ENCODE measurements around the gene APOA1.

The APOA1 gene

GRCh38 chr11:116823031-116823843, 14.2 kb downstream of the APOA1 start, which contains the start of gene APOA4:
Gene APOA4, minus strand, starts transcription at chr11:116823304. Its CDS starts 113 bp downstream, at chr11:116823191.
- no peak within 1 kb of the TSS for H3K4me3 ChIP-seq (ENCODE audit: low read depth, low read length)
- DNase-seq (ENCODE audit: low read depth) = no peak
- in situ Hi-C loops (cut with HindIII; ENCODE audit: low sequenced_read_pairs) = no loop called here
- no peak for TF ChIP-seq CTCF (IDR thresholded peaks at IDR 0.05; ENCODE audit: low read depth, low read length, missing control alignments)

- in situ Hi-C loops (cut with HindIII; ENCODE audit: low sequenced_read_pairs) = no loop called here
These were observed 14.8 kb downstream of the APOA1 start for GRCh38 chr11:116822575-116822974.

GRCh38 chr11:116821050-116821918, 16.1 kb downstream of the APOA1 start:
- no peak for DNase-seq (ENCODE audit: low read depth)
- in situ Hi-C loops (cut with HindIII; ENCODE audit: low sequenced_read_pairs) = no loop called here
- no peak overlapping the region for H3K4me3 ChIP-seq (ENCODE audit: low read depth, low read length)
- TF ChIP-seq CTCF (IDR thresholded peaks at IDR 0.05; ENCODE audit: low read depth, low read length, missing control alignments) = no peak

More at GRCh38 chr11:116822575-116822974, 14.8 kb downstream of the APOA1 start:
- no peak overlapping the region for H3K4me3 ChIP-seq (ENCODE audit: low read depth, low read length)
- no peak for DNase-seq (ENCODE audit: low read depth)
- no peak for TF ChIP-seq CTCF (IDR thresholded peaks at IDR 0.05; ENCODE audit: low read depth, low read length, missing control alignments)

GRCh38 chr11:116819049-116819448, 18.4 kb downstream of the APOA1 start:
- H3K4me3 ChIP-seq (ENCODE audit: low read depth, low read length) = no peak overlapping the region
- in situ Hi-C loops (cut with HindIII; ENCODE audit: low sequenced_read_pairs) = no loop called here
- TF ChIP-seq CTCF (IDR thresholded peaks at IDR 0.05; ENCODE audit: low read depth, low read length, missing control alignments) = no peak
- no peak for DNase-seq (ENCODE audit: low read depth)

GRCh38 chr11:116814502-116814901, 22.9 kb downstream of the APOA1 start:
- TF ChIP-seq CTCF (IDR thresholded peaks at IDR 0.05; ENCODE audit: low read depth, low read length, missing control alignments) = no peak
- in situ Hi-C loops (cut with HindIII; ENCODE audit: low sequenced_read_pairs) = no loop called here
- DNase-seq (ENCODE audit: low read depth) = no peak
- no peak overlapping the region for H3K4me3 ChIP-seq (ENCODE audit: low read depth, low read length)

- H3K4me3 ChIP-seq (ENCODE audit: low read depth, low read length) = no peak overlapping the region
- TF ChIP-seq CTCF (IDR thresholded peaks at IDR 0.05; ENCODE audit: low read depth, low read length, missing control alignments) = no peak
- in situ Hi-C loops (cut with HindIII; ENCODE audit: low sequenced_read_pairs) = no loop called here
- DNase-seq (ENCODE audit: low read depth) = no peak
These were observed 23.5 kb downstream of the APOA1 start for GRCh38 chr11:116813781-116814471.

Measured in astrocyte of the cerebellum (primary cell).